GM19468 (cell line): Measurements from ENCODE around the gene RGS14.

Experiments used
- ATAC-seq: cut with Tn5 transposase; IDR thresholded peaks from one replicate; pipeline ENCODE4 v1.9.1; 2021; ENCODE audit warnings: mild to moderate bottlenecking, moderate library complexity, moderate number of reproducible peaks; ENCODE audit not compliant: unreplicated experiment; ENCODE audit errors: extremely low read depth

RGS14 gene

DNA sequence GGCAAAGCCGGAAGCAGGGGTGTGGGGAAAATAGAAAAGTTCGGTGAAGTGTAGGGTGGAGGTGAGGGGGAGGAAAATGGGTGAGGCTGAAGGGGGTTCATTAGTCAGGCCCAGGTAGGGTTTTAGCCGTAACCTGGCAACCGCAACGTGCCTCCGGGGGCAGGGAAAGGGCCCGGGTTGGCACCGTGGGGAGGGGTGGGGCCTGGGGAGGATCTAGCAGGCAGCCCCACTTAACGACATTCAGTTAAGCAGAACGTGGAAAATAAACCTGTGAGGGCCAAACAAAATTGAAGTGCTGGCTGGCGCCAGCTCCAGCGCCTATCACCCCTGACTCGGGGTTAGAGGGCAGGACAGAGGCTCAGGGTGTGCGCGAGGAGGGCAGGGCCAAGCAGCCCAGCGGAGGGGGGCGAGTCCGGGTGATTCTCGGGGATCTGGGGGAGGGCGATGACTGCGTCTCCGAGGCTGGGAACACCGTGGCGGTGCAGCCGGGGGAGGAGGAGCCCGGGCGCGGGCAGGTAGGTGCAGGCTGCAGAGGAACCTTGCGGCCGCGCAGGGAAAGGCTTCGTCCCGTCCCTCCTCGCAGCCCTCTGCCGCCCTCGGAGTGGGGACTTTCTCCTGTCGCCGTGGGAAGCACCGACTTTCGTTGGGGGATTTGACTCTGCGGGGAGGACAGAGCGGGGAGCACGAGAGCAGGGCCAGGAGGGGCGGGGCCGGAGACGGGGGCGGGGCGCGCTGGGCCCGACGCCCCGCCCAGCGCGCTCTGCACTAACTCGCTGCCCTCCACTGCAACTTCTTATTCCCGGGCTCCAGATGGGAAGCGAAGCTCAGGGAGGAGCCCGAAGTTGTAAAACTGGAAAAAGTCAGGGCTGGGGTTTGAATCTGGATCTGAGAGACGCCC is 5.1 kb downstream of the RGS14 start:
- ATAC-seq, result no peak

- no peak for ATAC-seq
Observed at GRCh38 chr5:177363565-177363964, 5.8 kb downstream of the RGS14 start.

DNA sequence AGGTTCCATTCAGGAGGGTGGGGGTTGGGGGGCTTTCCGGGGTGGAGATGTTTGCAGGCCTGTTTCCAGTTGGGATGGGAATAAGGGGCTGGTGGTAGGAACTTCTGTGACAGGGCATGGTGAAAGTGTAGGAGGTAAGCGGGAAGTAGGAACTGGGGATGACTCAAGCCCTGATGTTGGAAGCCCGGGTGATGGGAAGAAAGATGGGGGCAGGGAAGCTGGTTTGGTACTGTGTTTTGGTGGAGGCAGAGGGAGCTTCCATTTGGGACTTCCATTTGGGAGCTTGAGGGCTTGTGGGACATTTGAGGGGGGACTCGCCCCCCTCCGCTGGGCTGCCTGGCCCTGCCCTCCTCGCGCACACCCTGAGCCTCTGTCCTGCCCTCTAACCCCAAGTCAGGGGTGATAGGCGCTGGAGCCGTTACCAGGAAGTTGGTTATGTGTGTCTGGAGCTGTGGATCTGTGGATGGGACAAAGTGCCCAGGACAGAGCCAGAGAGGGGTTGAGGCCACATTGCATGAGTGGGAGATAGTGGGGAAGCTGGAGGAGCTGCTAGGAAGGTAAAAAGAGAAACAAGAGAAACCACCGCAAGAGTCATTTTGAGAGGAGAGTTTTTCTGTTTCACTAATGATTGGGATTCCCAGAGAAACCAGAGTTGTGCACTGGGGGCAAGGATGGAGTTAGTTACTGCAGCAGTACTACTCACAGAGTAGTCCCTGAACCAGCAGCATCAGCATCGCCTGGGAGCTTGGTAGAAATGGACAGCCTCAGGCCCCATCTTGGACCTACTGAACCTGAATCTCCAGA is 6.6 kb downstream of the RGS14 start:
- ATAC-seq, result no peak

- no peak for ATAC-seq
Observed at GRCh38 chr5:177365845-177366527, 8.3 kb downstream of the RGS14 start.

- no peak for ATAC-seq
Observed at GRCh38 chr5:177366528-177367322, 9.0 kb downstream of the RGS14 start.

- ATAC-seq, result no peak
Observed at GRCh38 chr5:177367323-177367848, 9.7 kb downstream of the RGS14 start.

- no peak for ATAC-seq
Observed at GRCh38 chr5:177367981-177368868, 10.5 kb downstream of the RGS14 start.

DNA sequence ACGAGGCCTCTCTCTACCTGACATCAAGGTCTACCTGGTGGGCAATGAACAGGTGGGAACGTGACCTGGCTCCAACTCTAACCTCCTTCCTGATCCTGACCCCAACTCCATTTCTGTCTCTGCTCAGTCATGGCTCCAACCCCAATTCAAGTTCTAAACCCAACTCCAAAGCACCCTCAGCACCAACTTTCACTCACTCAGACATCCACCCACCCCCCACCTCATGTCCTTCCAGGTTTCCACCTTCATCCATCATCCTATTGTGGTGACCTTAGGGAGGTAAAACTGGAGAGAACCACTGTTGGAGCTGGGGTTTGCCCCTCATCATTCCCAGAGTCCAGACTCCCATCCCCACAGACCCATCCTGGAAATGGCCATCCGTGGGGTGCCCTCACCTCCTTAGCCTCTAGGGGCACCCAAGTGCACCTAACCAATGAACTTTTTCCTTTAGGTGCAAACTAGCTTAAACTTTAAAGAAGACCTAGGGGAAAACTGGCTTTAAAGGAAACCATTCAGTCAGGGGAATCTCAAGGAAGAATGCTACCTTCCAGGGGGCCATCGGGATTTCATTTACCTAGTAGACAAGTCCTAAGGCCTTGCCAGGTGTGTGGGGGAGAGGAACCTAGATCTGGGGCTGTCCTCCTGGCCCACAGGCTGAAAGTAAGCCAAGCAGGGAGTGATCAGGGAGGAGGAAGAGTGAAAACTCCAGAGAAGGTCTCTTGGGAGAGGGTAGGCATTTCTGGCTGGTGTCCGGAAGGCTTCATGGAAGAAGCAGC is 11.3 kb downstream of the RGS14 start:
- ATAC-seq, result no peak

- no peak for ATAC-seq
Observed at GRCh38 chr5:177369645-177370440, 12.1 kb downstream of the RGS14 start.

DNA sequence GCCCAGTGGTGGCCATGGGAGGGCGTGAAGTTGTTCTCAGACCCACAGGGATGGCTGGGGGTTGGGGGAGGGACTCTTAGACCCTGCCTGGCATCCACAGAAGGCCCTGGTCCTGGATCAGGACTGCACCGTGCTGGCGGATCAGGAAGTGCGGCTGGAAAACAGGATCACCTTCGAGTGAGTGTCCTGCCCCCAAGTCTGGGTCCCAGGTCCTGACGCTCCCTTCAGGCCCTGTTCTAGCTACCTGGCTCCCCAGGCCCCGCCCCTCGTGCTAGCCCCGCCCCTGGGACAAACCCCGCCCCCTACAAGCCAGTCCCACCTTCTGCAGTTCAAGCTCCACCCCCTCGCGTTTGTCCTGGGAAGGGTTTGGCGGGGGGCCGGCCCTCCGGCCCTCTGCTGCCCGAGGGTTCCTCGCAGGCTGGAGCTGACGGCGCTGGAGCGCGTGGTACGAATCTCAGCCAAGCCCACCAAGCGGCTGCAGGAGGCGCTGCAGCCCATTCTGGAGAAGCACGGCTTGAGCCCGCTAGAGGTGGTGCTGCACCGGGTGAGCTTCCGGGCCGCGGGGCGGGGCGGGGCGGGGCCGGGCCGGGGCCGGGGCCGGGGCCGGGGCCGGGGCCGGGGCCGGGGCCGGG is 12.9 kb downstream of the RGS14 start:
- no peak for ATAC-seq

DNA sequence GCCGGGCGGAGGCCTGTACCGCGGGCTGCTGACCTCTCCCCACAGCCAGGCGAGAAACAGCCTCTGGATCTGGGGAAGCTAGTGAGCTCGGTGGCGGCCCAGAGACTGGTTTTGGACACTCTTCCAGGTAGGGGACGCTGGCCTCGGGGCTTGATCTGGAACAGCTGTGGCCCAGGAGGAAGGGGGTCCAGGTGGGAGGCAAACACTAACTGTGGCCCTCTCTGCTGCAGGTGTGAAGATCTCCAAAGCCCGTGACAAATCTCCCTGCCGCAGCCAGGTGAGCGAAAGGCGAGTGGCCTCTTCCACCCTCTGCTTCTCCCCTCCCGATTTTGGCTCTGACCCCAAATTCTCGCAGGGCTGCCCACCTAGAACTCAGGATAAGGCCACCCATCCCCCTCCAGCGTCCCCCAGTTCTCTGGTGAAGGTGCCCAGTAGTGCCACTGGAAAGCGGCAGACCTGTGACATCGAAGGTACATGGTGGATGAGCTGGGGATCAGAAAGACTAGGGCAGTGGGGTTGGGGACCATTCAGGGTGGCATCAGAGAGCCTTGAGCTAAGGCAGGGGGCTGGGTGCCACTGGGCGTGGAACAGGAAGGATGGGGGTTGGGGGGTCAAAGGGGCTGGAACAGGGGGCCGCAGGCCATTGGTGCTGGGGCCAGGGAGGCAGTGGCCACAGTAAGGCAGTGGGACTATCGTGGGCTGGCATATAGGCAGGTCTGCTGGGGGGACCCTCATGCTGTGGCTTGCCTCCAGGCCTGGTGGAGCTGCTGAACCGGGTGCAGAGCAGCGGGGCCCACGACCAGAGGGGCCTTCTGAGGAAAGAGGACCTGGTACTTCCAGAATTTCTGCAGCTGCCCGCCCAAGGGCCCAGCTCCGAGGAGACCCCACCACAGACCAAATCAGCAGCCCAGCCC is 13.7 kb downstream of the RGS14 start:
- ATAC-seq, result no peak

GRCh38 chr5:177372034-177372896 is 14.5 kb downstream of the RGS14 start:
- ATAC-seq, result no peak

GRCh38 chr5:177372910-177373309 is 15.2 kb downstream of the RGS14 start:
- ATAC-seq, result no peak

DNA sequence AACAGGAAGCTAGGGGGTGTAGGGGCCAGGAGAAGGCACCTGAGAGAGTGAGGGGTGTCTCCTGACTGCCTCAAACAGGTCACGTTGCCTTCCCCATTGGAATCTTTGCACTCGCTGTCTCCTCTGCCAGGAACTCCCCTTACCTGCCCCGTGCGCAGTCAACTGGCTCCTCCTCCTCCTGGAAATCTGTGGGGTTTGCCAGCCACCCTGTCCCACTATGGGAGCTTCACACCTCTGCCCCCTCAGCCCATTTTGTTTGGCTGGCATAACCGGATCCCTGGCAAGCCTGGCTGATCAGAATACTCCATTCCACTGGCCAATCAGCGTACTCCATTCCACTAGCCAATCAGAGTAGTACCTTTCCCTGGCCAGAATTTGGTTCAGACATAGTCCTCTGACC is 16.1 kb downstream of the RGS14 start:
- ATAC-seq, result no peak

- no peak for ATAC-seq
Observed at GRCh38 chr5:177374211-177374610, 16.5 kb downstream of the RGS14 start.
